WI38 (cell line): Measurements from ENCODE around the gene OR51B6.
"Not testable (repeated sequence)": the region's sequence is repeated elsewhere in the genome, so short reads cannot be mapped to it uniquely, and the experiment has no call there.

Source experiments
- H3K4me3 ChIP-seq: 2 replicates; pipeline ENCODE4 v1.5.1; 2011; ENCODE audit warnings: low read depth, mild to moderate bottlenecking, control low read depth, low read length
- TF ChIP-seq, protein P1 (sequence below): IDR thresholded peaks from 2 replicates; pipeline ENCODE4 v1.5.1; 2012; ENCODE audit warnings: low read depth, mild to moderate bottlenecking, control low read depth, low read length

Gene OR51B6, protein sequence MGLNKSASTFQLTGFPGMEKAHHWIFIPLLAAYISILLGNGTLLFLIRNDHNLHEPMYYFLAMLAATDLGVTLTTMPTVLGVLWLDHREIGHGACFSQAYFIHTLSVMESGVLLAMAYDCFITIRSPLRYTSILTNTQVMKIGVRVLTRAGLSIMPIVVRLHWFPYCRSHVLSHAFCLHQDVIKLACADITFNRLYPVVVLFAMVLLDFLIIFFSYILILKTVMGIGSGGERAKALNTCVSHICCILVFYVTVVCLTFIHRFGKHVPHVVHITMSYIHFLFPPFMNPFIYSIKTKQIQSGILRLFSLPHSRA

GRCh38 chr11:5351208-5351607 is at the start of gene OR51B6:
TSS of gene OR51B6 (plus strand) at chr11:5351508. CDS start at chr11:5351508, 0 bp downstream.
- H3K4me3 ChIP-seq = no peak within 1 kb of the TSS
- TF ChIP-seq, protein P1, sequence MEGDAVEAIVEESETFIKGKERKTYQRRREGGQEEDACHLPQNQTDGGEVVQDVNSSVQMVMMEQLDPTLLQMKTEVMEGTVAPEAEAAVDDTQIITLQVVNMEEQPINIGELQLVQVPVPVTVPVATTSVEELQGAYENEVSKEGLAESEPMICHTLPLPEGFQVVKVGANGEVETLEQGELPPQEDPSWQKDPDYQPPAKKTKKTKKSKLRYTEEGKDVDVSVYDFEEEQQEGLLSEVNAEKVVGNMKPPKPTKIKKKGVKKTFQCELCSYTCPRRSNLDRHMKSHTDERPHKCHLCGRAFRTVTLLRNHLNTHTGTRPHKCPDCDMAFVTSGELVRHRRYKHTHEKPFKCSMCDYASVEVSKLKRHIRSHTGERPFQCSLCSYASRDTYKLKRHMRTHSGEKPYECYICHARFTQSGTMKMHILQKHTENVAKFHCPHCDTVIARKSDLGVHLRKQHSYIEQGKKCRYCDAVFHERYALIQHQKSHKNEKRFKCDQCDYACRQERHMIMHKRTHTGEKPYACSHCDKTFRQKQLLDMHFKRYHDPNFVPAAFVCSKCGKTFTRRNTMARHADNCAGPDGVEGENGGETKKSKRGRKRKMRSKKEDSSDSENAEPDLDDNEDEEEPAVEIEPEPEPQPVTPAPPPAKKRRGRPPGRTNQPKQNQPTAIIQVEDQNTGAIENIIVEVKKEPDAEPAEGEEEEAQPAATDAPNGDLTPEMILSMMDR = no peak

GRCh38 chr11:5301846-5302245 is 49.5 kb upstream of the OR51B6 start, which contains the start of gene OR51B4:
TSS of gene OR51B4 (minus strand) at chr11:5301946. CDS start at chr11:5301946, 0 bp downstream.
- TF ChIP-seq, protein P1 = no peak
- no peak within 1 kb of the TSS for H3K4me3 ChIP-seq

DNA sequence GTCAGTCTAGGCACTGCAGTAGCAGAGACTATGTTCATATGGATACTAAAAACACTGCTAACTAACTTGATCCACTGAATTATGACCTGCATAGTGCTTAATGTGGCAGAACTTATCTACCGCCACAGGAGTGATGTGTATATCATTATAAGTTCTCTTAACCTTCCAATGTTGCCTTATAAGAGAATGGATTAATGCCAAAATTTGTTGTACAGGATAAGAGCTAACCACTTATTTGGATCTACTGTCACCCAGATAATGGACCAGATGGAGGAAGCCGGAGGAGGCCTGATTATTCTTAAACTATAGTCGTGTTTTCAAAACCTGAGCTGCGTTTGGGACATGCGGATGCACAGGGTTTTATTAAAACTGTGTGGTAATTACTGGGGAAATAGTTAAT is 47.7 kb upstream of the OR51B6 start:
- H3K4me3 ChIP-seq = no peak overlapping the region
- TF ChIP-seq, protein P1 = no peak

- TF ChIP-seq, protein P1 = no peak
Observed at GRCh38 chr11:5304046-5304445, 47.3 kb upstream of the OR51B6 start.

GRCh38 chr11:5307256-5308019 is 43.9 kb upstream of the OR51B6 start:
- H3K4me3 ChIP-seq = no peak overlapping the region
- TF ChIP-seq, protein P1 = no peak

More at GRCh38 chr11:5304046-5304445, 47.3 kb upstream of the OR51B6 start:
- no peak overlapping the region for H3K4me3 ChIP-seq

DNA sequence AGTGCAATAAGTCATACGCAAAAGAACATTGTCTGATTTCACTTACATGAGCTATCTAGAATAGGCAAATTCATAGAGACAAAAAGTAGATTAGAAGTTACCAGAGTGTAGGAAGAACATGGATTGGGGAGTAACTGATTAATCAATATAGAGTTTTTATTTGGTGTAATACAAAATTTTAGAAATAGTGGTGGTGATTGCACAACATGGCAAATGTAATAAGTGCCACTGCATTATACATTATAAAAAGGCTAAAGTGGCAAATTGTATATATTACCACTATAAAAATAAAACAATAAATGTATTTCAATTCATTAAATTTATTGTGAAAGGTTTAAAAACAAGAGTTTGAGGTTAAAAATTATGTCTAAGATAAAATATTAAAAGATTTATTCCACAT is 40.9 kb upstream of the OR51B6 start:
- no peak overlapping the region for H3K4me3 ChIP-seq
- TF ChIP-seq, protein P1 = no peak

GRCh38 chr11:5313326-5314023 is 37.8 kb upstream of the OR51B6 start:
- not testable (repeated sequence) for H3K4me3 ChIP-seq
